Natural killer cell (primary cell): ENCODE results near the gene POLR1A. TPM values are rescaled to one million over a fixed set of nuclear protein-coding genes. Genes with fewer than 3 reads are reported as not detected.
A peak's percentile ranks its signal among the peaks of the same experiment; 100 is the strongest.

Experiments
- ATAC-seq, 3 donors: fragments of 150-1000 bp in 2 of 3; fragments of 200-7000 bp in 1 of 3; cut with Tn5 transposase; 1 replicate in 1 of 3; 2 replicates in 2 of 3; pipeline ENCODE4 v1.10.0; 2021; ENCODE audit warnings: mild to moderate bottlenecking in 2 of 3, moderate library complexity in 2 of 3
- DNase-seq, 2 donors: peaks; one replicate each; pipeline versions ENCODE4 v3.0.0 to v3.0.0-alpha.2; 2013 to 2021; ENCODE audit warnings: mixed read lengths in 1 of 2
- H3K27ac ChIP-seq: one replicate; pipeline ENCODE4 v1.5.1; 2013; ENCODE audit warnings: mild to moderate bottlenecking, low read length
- H3K27me3 ChIP-seq: one replicate; pipeline ENCODE4 v1.6.1; 2013; ENCODE audit warnings: low read length; ENCODE audit not compliant: control insufficient read depth, insufficient read depth
- H3K36me3 ChIP-seq: one replicate; pipeline ENCODE4 v1.6.1; 2013; ENCODE audit warnings: low read length; ENCODE audit not compliant: control insufficient read depth, insufficient read depth
- H3K4me1 ChIP-seq: one replicate; pipeline ENCODE4 v1.6.1; 2013; ENCODE audit warnings: low read length; ENCODE audit not compliant: control insufficient read depth, insufficient read depth
- H3K4me3 ChIP-seq: one replicate; pipeline ENCODE4 v1.5.1; 2013; ENCODE audit warnings: low read length
- H3K9me3 ChIP-seq: one replicate; pipeline ENCODE4 v1.6.1; 2013; ENCODE audit warnings: low read length; ENCODE audit not compliant: control insufficient read depth, insufficient read depth
- H3K27ac Mint-ChIP-seq, 2 donors: one replicate each; pipeline ENCODE4 v1.8.0; 2022; ENCODE audit warnings: mild to moderate bottlenecking in 2 of 2, mixed read lengths in 2 of 2, moderate library complexity in 1 of 2
- H3K27me3 Mint-ChIP-seq, 2 donors: one replicate each; pipeline ENCODE4 v1.8.0; 2022; ENCODE audit warnings: low read depth in 2 of 2, mixed read lengths in 2 of 2
- H3K36me3 Mint-ChIP-seq: one replicate; pipeline ENCODE4 v1.8.0; 2022; ENCODE audit warnings: mixed read lengths
- H3K4me1 Mint-ChIP-seq, 2 donors: one replicate each; pipeline ENCODE4 v1.8.0; 2022; ENCODE audit warnings: mixed read lengths in 2 of 2
- H3K4me3 Mint-ChIP-seq: one replicate; pipeline ENCODE4 v1.8.0; 2022; ENCODE audit warnings: mild to moderate bottlenecking, moderate library complexity, mixed read lengths
- H3K9me3 Mint-ChIP-seq, 2 donors: one replicate each; pipeline ENCODE4 v1.8.0; 2022; ENCODE audit warnings: mixed read lengths in 2 of 2
- WGBS: methylation state at CpG from one replicate; pipeline ENCODE4 v1.1.7; 2013; ENCODE audit warnings: missing lambda C conversion rate; ENCODE audit not compliant: insufficient coverage; 5-methylcytosine and 5-hydroxymethylcytosine counted together
- intact Hi-C: fragments of 100-400 bp; cut with micrococcal nuclease; formaldehyde crosslinking; loops from one replicate; pipeline ENCODE4 v1.14.2; 2022
- total RNA-seq, 4 donors: library from RNA; stranded (reverse); fragments of 120-200 nt in 1 of 4; gene quantifications; one replicate each; pipeline versions ENCODE4 v1.2.3 to v1.2.4, GENCODE V29; 2013 to 2022
- TF ChIP-seq, protein P1 (sequence below): fragments of 200-600 bp; IDR thresholded peaks from one replicate; pipeline ENCODE4 v1.8.0; 2022; ENCODE audit warnings: antibody characterized with exemption

POLR1A gene
- total RNA-seq, 3 donors from 2014 or later (not counting 1 experiment from before 2014, with no cell fraction given), result 19.7 to 26.5 (median 22.8) TPM

- H3K4me1 ChIP-seq, result peaks cover 12% of the 10 kb centered on the region
- H3K36me3 ChIP-seq, result peaks cover 48% of the 10 kb centered on the region
- Mint-ChIP-seq H3K4me3 (no peak overlapping the region), H3K27me3 (no peaks in the 10 kb centered on the region), H3K36me3 (peaks cover 39% of the 10 kb centered on the region), H3K4me1 (peaks cover 7% of the 10 kb centered on the region in 2 donors), H3K9me3 (no peaks in the 10 kb centered on the region), H3K27ac (peak overlapping the region in 1 of 2 donors; percentile 33)
- H3K27ac ChIP-seq, result no peak overlapping the region
- intact Hi-C loops, result no loop called here
- ATAC-seq (no peak), DNase-seq (no peak)
- H3K9me3 ChIP-seq, result no peaks in the 10 kb centered on the region
- 81% methylated on average over 2 of the region's 2 CpGs for WGBS
- no peaks in the 10 kb centered on the region for H3K27me3 ChIP-seq
- H3K4me3 ChIP-seq, result no peak overlapping the region
- TF ChIP-seq, protein P1, sequence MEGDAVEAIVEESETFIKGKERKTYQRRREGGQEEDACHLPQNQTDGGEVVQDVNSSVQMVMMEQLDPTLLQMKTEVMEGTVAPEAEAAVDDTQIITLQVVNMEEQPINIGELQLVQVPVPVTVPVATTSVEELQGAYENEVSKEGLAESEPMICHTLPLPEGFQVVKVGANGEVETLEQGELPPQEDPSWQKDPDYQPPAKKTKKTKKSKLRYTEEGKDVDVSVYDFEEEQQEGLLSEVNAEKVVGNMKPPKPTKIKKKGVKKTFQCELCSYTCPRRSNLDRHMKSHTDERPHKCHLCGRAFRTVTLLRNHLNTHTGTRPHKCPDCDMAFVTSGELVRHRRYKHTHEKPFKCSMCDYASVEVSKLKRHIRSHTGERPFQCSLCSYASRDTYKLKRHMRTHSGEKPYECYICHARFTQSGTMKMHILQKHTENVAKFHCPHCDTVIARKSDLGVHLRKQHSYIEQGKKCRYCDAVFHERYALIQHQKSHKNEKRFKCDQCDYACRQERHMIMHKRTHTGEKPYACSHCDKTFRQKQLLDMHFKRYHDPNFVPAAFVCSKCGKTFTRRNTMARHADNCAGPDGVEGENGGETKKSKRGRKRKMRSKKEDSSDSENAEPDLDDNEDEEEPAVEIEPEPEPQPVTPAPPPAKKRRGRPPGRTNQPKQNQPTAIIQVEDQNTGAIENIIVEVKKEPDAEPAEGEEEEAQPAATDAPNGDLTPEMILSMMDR, result no peak
These were observed 41.7 kb downstream of the POLR1A start for GRCh38 chr2:86064006-86064405.

DNA sequence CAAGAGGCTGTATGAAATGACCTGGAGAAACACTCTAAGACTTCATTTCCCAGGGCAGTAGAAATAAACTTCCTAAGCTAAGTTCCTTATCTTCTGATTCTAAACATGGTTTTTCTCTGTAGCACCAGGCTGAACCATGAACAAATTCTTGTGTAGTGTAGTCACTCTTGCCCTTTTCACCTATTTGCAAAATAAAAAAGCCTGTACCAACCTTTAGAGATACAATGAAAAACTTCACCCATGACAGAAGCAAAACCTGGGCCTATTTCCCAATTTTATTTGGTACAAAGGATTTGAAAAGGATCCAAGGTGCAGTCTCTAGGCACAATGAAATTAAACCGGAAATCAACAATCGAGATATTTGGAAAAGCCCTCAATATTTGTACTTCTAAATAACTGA lies 43.6 kb downstream of the POLR1A start:
- Mint-ChIP-seq H3K4me3 (no peak overlapping the region), H3K36me3 (peaks cover 39% of the 10 kb centered on the region), H3K27ac (no peak overlapping the region), H3K9me3 (no peaks in the 10 kb centered on the region), H3K27me3 (no peaks in the 10 kb centered on the region), H3K4me1 (no peaks in the 10 kb centered on the region)
- no peaks in the 10 kb centered on the region for H3K9me3 ChIP-seq
- no peaks in the 10 kb centered on the region for H3K27me3 ChIP-seq
- H3K36me3 ChIP-seq, result peaks cover 45% of the 10 kb centered on the region
- WGBS, result no CpG with 5 or more reads among the region's 2 CpGs
- H3K4me3 ChIP-seq, result no peak overlapping the region
- DNase-seq (no peak), ATAC-seq (no peak)
- H3K4me1 ChIP-seq, result no peaks in the 10 kb centered on the region
- TF ChIP-seq, protein P1, result no peak
- intact Hi-C loops, result no loop called here
- no peak overlapping the region for H3K27ac ChIP-seq

GRCh38 chr2:86056590-86057331 lies 48.9 kb downstream of the POLR1A start:
- ATAC-seq (no peak), DNase-seq (no peak)
- no peak overlapping the region for H3K27ac ChIP-seq
- no peak overlapping the region for H3K4me3 ChIP-seq
- TF ChIP-seq, protein P1, result no peak
- no peaks in the 10 kb centered on the region for H3K9me3 ChIP-seq
- 91% methylated on average over 4 of the region's 4 CpGs for WGBS
- no peaks in the 10 kb centered on the region for H3K4me1 ChIP-seq
- Mint-ChIP-seq H3K9me3 (no peaks in the 10 kb centered on the region), H3K4me3 (no peak overlapping the region), H3K4me1 (no peaks in the 10 kb centered on the region), H3K27ac (no peak overlapping the region), H3K36me3 (peaks cover 13% of the 10 kb centered on the region), H3K27me3 (no peaks in the 10 kb centered on the region)
- intact Hi-C loops, result no loop called here
- peaks cover 41% of the 10 kb centered on the region for H3K36me3 ChIP-seq
- H3K27me3 ChIP-seq, result no peaks in the 10 kb centered on the region

- Mint-ChIP-seq H3K36me3 (no peaks in the 10 kb centered on the region), H3K9me3 (no peaks in the 10 kb centered on the region), H3K4me3 (no peak overlapping the region), H3K27ac (no peak overlapping the region), H3K27me3 (no peaks in the 10 kb centered on the region), H3K4me1 (no peaks in the 10 kb centered on the region)
- Histone ChIP-seq H3K4me3 (no peak overlapping the region), H3K36me3 (peaks cover 39% of the 10 kb centered on the region), H3K27ac (no peak overlapping the region), H3K9me3 (no peaks in the 10 kb centered on the region), H3K4me1 (no peaks in the 10 kb centered on the region), H3K27me3 (no peaks in the 10 kb centered on the region)
- TF ChIP-seq, protein P1, result no peak
- DNase-seq, result no peak
- 93% methylated on average over 3 of the region's 3 CpGs for WGBS
- no peak for ATAC-seq
- intact Hi-C loops, result no loop called here
These were observed 50.4 kb downstream of the POLR1A start for GRCh38 chr2:86055314-86055713.
